HL-60/S4 treated with phorbol 12-myristate 13-acetate at 8.2 ng/mL for 4 days and 3 days (cell line): ENCODE data around the gene ZFAND2A.
"Not testable (repeated sequence)": the region's sequence is repeated elsewhere in the genome, so short reads cannot be mapped to it uniquely, and the experiment has no call there.

Source experiments
- in situ Hi-C: fragments of 300-500 bp; cut with MboI; formaldehyde crosslinking; loops from 2 replicates; pipeline ENCODE4 v1.15.0; 2022; ENCODE audit warnings: low sequenced_read_pairs

The ZFAND2A gene, protein sequence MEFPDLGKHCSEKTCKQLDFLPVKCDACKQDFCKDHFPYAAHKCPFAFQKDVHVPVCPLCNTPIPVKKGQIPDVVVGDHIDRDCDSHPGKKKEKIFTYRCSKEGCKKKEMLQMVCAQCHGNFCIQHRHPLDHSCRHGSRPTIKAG

DNA sequence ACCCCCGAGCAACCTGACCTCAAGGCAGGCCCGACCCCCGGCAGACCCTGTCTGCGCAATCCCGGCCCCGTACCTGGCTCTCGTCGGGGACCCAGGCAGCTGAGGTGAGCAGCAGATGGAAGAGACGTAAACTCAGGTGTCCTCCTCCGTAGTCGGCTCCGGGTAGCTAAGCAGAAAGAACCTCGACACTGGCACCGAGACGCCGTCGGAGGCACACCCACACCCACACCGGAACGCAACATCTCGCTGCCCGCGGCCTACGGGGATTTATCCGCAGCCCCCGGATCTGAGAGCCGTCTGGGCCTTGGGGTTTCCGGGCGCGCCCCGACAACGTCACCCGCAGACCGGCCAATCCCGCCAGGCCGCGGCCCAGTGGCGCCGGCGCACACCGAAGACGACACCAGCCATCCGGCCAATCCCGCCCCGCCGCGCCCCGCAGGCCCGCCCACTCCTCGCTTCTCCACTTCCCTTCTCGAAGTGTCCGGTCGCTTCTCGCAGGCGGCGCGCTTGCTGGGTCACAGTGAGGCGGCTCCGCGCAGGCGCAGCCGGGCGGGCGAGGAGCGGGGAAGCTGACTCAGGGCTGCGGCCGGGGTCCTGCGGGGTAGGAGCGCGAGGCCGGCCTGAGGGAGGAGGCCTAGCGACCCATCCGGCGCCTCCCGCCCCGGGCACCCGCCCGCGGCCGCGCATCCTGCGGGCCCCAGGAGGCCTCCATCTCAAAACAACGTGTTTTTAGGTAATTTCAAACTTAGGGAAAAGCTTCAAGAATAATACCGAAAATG lies at the start of gene ZFAND2A:
Gene ZFAND2A, minus strand, starts transcription at position 306 of the 779 bp plus-strand sequence. CDS start 1,984 bp downstream, outside the sequence.
- in situ Hi-C loops: no loop called here

DNA sequence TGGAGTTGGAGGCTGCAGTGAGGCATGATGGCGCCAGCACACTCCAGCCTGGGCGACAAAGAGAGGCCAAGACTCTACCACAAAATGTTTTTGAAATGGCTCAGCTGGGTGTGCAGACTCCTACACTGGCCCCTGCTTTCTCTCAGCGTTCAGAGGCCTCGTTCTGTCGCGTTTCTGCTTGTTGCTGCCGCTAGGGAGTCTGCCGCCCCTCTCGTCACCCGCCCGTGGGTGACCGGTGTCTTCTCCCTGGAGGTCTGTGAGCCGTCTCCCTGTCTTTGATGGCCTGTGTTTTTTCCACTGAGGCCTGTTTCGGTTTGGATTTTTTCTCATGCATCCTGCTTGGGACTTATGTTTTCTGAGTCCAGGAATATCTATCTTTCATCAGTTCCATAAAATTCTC lies 49.1 kb upstream of the ZFAND2A start:
- in situ Hi-C loops: no loop called here

DNA sequence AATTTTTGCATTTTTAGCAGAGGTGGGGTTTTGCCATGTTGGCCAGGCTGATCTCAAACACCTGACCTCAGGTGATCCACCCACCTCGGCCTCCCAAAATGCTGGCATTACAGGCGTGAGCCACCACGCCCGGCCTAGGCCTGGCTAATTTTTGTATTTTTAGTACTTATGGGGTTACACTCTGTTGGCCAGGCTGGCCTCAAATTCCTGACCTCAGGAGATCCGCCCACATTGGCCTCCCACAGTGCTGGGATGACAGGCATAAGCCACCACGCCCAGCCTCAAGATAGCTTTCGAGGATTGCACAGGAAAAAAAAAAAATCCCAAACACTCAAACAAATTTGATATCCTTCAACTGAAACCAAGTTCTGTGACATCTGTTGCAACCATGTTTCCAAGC lies 45.7 kb upstream of the ZFAND2A start:
- in situ Hi-C loops: not testable (repeated sequence)

DNA sequence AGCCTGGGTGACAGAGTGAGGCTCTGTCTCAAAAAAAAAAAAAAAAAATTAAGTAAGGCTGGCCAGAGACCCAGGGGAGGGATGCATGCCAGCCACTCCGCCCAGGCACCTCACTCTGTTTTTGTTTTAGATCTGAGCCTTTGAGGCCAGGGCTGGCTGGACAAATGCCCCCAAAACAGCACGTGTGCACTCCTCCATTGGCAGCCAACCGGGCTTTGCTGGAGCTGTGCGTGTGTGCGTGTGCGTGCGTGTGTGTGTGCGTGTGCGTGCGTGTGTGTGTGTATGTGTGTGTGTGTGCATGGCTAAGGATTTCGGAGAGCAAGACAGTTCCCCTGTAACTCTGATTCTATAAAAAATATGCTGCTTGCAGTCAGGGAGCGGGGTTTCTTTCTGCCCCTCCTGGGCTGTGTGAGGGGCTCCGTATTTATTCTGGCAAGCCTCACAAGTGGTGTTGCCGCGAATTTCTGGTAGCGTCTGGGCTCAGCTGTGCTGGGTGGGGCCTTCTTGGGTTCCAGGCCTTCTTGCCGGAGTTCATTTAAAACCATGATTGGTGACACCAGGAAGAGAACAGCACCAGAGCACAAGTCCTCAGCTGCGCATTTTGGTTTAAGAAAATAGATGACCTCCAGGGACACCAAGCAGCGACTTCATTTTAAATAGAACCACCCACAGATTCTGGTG lies 44.6 kb upstream of the ZFAND2A start:
- in situ Hi-C loops: no loop called here

DNA sequence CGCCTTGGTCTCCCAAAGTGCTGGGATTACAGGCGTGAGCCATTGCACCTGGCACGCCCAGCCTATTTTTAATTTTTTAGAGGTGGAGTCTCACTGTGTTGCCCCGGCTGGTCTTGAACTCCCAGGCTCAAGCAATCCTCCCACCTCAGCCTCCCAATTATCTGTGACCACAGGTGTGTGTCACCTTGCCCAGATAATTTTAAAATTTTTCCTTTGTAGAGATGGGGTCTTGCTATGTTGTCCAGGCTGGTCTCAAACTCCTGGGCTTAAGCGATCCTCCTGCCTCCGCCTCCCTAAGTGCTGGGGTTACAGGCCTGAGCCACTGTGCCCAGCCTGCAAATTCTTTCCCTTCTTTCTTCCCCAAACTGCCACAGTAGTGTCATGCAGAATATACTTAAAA lies 42.9 kb upstream of the ZFAND2A start:
- in situ Hi-C loops: not testable (repeated sequence)

DNA sequence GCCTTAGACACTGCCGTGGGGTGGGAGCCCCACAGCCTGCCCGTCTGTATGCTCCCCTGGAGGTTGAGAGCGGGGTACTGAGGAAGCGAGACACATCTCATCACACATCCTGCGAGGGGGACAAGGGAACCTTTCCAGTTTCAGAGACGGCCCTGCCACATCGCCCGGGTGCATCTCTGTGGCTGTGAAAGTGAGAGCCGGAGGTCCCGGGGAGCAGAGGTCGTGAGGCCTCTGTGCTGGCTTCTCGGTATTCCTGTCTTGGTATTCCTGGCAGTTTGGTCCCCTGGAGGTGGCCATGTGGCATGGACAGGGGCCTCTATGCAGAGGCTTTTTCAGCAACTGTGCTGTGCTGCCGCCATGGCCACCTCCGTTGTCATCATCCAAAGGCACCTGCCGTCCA lies 41.9 kb upstream of the ZFAND2A start:
- in situ Hi-C loops: no loop called here

DNA sequence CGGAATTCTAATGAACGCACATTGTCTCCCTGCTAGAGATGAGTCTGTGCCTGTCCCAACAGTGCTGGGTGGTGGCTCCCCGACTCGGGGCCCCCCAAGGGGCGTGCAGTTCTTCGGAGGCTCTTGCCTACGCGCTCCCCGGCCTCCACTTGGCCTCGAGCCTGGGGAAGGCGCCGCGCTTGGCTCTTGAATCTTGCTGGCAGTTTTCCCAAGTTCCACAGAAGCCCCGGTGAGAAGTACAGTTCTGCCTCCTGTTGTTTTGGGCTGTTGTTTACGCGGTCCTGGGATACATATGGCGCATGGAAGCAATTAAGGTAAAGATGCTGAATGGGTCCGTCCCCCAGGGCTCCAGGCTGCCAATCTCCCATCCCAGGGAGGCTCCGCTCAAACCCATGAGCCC lies 40.0 kb upstream of the ZFAND2A start:
- in situ Hi-C loops: no loop called here

DNA sequence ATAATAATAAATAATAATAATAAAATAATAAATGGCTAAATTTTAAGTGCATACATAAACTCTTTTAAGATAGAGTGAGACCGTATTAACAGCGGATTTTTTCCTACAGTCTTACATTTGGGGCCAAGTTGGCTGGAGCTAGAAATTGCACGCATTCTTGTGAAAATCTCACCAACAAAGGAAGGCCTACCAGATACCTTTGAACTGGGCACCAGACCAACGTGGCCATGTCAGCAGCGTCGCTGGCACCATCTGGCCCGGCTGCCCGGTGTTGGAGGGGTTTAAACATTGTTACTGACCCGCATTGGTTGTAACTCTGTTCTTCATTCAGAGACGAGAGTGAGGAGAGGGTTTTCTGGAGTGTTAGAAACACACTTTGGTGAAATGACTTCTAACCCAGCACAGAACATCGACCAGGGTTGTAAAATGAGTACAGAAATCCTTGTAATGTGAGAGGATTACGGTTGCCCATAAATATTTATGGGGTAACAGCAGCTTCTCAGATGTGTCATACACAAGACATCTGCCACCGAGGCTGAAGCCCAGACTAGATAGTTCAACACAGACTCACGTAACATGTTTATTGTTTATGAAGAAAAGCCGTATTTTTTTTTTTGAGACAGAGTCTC lies 38.1 kb upstream of the ZFAND2A start:
- in situ Hi-C loops: no loop called here

DNA sequence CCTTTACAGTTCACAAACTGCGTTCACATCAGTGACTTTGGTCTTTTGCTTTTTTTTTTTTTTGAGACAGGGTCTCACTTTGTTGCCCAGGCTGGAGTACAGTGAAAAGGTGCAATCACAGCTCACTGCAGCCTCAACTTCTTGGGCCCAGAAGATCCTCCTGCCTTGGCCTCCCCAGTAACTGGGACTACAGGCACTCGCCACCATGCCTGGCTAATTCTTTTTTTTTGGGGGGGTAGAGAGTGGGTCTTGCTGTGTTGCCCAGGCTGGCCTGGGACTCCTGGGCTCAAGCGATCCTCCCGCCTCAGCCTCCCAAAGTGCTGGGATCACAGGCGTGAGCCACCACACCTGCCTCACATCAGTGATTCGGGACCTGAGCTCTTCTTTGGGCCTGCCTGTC lies 37.0 kb upstream of the ZFAND2A start:
- in situ Hi-C loops: no loop called here

DNA sequence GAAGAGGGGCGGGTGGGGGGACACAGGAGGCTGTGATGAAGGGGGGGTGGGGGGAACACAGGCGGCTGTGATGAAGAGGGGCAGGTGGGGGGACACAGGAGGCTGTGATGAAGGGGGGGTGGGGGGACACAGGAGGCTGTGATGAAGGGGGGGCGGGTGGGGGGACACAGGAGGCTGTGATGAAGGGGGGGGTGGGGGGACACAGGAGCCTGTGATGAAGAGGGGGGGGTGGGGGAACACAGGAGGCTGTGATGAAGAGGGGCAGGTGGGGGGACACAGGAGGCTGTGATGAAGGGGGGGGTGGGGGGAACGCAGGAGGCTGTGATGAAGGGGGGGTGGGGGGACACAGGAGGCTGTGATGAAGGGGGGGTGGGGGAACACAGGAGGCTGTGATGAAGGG lies 36.4 kb upstream of the ZFAND2A start:
- in situ Hi-C loops: not testable (repeated sequence)

DNA sequence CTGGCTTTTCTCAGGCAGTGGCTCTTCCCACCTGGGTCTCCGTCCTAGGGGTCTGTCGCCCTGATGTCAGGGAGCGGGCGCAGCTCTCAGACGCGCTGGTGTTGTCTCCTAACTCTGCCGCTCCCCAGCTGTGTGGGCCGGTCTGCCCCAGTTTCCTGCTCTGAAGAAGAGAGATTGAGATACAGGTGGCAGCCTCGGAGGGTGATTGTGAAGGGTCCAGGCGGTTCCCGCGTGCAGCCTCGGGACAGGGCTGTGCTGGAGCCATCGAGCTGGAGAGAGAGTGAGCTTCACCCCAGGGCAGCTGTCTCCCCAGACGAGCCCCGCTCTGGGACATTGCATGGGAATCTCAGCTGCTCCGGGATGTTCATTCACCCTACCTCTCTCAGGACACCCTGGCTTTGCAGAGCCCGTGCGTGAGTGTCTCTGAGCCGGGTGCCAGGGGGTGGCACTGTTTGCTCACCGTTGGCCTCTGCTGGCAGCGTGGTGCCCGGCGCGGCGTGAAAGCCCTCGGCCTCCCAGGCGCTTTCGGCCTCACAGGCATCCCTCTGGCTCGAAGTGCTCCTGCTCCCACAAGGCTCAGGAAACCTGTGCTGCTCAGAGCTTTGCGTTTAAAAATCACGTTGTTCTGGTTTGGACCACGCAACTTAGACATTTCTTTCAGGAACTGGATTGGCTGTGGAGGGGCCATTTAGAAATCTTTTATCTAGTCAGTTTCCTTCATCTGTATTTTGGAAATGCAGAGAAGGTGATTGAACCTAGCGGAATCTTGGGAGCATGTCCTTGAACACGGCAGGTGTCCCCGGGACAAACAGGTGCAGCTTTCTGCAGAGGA lies 33.8 kb upstream of the ZFAND2A start:
- in situ Hi-C loops: no loop called here

DNA sequence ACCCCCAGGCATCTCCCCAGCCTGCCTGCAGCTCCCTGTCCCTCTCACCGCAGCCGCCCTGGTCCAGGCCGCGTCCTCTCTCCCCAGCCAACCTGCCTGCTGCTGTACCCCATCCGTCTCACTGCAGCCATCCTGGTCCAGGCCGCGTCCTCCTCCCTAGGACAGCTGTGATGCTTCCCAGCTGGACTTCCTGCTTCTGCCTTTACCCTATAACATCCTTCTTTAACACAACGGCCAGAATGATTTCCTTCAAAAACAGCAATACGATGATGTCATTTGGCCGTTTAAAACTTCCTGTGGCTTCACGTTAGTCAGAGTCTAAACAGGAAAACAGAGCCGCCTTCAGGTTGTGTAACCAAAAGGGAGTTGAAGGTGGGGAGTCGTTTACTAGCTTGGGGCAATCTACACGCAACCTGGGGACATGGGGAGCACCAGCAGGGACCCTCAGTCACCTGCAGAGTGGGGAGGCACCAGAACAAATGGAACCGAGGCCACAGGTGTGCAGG lies 32.2 kb upstream of the ZFAND2A start:
- in situ Hi-C loops: no loop called here

DNA sequence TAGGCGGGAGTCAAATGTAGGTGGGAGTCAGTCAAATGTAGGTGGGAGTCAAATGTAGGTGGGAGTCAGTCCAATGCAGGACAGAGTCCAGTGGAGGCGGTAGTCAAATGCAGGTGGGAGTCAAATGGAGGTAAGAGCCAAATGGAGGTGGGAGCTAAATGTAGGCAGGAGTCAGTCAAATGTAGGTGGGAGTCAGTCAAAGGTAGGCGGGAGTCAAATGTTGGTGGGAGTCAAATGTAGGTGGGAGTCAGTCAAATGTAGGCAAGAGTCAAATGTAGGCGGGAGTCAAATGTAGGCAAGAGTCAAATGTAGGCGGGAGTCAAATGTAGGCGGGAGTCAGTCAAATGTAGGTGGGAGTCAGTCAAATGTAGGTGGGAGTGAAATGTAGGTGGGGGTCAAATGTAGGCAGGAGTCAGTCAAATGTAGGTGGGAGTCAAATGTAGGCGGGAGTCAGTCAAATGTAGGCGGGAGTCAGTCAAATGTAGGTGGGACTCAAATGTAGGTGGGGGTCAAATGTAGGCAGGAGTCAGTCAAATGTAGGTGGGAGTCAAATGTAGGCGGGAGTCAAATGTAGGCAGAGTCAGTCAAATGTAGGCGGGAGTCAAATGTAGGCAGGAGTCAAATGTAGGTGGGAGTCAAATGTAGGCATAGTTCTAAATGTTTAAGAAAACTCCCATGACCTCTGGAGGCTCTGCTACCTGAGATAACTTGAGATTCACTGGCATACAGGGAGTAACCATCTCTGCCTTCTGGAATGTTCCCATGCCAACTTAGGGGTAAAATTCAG lies 30.2 kb upstream of the ZFAND2A start:
- in situ Hi-C loops: no loop called here

DNA sequence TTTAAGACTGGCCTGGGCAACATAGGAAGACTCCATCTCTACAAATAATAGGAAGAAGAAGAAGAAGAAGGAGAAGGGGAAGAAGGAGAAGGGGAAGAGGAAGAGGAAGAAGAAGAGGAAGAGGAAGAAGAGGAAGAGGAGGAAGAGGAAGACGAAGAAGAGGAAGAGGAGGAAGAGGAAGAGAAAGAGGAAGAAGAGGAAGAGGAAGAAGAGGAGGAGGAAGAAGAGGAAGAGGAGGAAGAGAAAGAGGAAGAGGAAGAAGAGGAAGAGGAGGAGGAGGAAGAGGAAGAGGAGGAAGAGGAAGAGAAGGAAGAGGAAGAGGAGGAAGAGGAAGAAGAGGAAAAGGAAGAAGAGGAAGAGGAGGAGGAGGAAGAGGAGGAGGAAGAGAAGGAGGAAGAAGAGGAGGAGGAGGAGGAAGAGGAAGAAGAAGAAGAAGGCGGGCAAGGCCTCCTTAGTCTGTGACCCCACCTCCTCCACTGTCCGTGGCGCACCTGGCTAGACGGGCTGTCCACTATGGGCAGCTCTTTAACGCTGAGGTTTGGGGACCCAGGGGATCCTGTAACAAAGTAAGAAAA lies 28.8 kb upstream of the ZFAND2A start:
- in situ Hi-C loops: no loop called here

DNA sequence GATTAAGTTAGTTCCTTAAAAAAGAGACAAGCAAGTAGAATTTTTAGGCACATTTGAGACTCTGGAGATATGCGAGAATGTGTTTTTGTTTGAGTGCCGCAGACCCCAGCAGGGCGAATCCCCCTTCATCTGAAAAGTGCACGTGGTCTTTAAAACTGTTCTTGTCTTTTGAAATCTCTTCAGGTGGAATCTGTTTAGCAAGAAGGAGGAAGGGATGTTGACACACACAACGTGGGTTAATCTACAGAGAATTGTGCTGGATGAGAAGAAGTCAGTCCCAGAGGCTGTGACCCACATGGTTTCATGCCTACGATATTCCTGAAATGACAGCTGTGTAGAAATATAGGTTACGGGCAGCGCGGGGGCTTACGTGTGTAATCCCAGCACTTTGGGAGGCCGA lies 27.1 kb upstream of the ZFAND2A start:
- in situ Hi-C loops: no loop called here

DNA sequence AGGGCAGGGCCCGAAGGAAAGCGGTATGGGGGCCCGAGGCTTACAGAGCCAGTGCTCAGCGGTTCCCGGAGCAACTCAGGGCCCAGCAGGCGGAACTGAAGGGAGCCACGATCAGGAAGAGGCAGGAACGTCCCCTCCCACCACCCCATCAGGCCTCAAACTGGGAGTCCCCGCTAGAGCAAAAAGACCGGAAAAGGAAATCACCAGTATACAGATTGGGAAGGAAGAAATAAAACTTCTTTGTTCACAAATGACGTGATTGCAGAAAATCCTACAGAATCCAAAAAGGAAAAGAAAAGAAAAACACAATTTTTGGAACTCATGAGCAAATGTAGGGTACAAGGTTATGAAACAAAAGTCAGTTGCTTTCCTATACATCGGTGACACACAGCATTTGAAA lies 21.6 kb upstream of the ZFAND2A start:
- in situ Hi-C loops: no loop called here

DNA sequence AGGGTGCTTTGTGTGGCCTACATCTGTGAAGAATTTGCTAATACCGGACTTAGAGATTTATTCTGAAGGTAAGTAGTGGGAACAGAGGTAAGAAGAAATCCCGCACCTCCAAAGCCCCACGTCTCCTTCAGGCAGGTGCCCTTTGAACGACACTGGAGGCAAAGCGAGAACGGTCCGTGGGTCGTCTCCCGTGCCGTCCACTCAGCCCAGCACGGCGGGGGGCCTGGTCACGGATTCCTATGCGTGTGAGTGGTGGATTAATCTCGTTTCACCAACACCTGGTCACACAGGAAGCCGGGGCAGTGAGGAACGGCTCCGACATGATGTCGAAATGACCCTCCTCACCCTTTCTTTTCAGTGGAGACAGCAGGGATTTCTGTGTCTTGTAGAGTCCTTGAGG lies 21.0 kb upstream of the ZFAND2A start:
- in situ Hi-C loops: no loop called here

DNA sequence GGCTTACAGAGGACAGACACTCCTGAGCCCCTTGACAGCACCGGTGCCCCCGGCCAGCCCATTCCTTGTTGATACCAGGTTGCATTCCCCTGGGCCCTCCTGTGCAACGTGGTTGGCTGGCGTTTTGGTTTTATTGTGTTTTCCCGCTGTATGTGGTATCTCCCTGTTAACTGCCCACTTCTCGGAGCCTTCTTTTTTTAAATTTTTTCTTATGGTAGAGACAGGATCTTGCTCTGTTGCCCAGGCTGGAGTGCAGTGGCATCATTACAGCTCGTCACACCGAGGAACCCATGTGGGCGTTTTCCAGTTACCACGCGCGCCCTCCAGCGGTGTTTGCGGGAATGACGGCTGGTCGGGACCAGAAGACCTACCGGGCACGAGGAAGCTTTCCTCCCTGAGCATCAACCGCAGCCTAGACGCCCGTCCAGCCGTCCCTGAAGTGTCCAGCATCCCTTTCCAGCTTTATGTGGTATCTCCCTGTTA lies 16.9 kb upstream of the ZFAND2A start:
- in situ Hi-C loops: no loop called here
